ENCODE results near the gene IL1RL1. TPM values are rescaled to one million over a fixed set of nuclear protein-coding genes. Genes with fewer than 3 reads are reported as not detected.

IL1RL1 gene
- total RNA-seq, 2 experiments from 2014 or later: not detected

DNA sequence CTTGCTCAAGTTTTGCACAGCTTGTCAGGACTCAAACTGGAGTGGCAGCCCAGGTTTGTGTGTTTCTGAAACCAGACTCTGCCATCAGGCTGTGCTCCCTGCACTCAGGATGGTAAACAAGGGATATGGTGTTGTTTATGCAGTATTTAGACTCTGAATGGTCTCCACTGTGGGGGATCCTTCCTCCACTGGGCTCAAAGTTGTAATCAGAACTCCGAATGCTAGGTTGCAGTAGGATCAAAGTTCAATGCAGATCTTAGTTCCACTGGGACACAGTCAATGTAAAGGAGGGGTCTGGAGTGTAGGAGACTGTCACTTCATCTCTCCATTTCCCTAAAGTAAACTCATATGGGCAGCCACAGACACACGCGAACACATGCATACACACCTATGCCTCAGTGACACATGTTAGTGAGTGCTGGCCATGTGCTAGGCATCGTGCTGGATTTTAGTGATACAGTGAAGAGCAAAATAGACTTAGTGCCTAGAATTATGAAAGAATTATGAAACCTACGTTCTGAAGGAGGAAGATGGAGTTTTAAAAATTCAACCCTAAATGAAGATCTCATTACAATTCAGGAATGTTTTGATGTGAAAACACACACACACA is 50.4 kb downstream of the IL1RL1 start:
- no peaks in the 10 kb centered on the region for H3K27me3 ChIP-seq (ENCODE audit: control insufficient read depth in 1 of 2, insufficient read depth in 2 of 2, low read length in 2 of 2)
- no peaks in the 10 kb centered on the region for H3K27me3 Mint-ChIP-seq
- peaks cover 16% of the 10 kb centered on the region for H3K36me3 ChIP-seq (ENCODE audit: insufficient read depth, low read length)
- peaks cover 60% of the 10 kb centered on the region for H3K4me1 Mint-ChIP-seq (ENCODE audit: low read depth)
- H3K36me3 Mint-ChIP-seq (ENCODE audit: low read depth): peaks cover 44% of the 10 kb centered on the region
- no peak overlapping the region for H3K4me3 Mint-ChIP-seq
- intact Hi-C loops (cut with DNase I, micrococcal nuclease): no loop called here
- no peak overlapping the region for H3K4me3 ChIP-seq (ENCODE audit: low read length)
- H3K27ac ChIP-seq (ENCODE audit: low read depth in 1 of 2, low read length in 2 of 2): no peak overlapping the region
- DNase-seq: no peak
- TF ChIP-seq, protein P1, sequence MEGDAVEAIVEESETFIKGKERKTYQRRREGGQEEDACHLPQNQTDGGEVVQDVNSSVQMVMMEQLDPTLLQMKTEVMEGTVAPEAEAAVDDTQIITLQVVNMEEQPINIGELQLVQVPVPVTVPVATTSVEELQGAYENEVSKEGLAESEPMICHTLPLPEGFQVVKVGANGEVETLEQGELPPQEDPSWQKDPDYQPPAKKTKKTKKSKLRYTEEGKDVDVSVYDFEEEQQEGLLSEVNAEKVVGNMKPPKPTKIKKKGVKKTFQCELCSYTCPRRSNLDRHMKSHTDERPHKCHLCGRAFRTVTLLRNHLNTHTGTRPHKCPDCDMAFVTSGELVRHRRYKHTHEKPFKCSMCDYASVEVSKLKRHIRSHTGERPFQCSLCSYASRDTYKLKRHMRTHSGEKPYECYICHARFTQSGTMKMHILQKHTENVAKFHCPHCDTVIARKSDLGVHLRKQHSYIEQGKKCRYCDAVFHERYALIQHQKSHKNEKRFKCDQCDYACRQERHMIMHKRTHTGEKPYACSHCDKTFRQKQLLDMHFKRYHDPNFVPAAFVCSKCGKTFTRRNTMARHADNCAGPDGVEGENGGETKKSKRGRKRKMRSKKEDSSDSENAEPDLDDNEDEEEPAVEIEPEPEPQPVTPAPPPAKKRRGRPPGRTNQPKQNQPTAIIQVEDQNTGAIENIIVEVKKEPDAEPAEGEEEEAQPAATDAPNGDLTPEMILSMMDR (IDR thresholded peaks at IDR 0.05): no peak
- no peak for ATAC-seq (ENCODE audit: poor library complexity)
- H3K9me3 ChIP-seq (ENCODE audit: control insufficient read depth in 1 of 2, insufficient read depth in 1 of 2, low read length in 2 of 2): peaks cover 5 to 15% of the 10 kb centered on the region in 2 experiments
- ChIA-PET POLR2A (no interaction called here), CTCF (interaction anchor here (1.1 kb wide), 1 partner anchor 81 kb away, joined by 3 read pairs; no protein-coding TSS in a partner anchor)
- H3K9me3 Mint-ChIP-seq: peaks cover 5% of the 10 kb centered on the region
- H3K4me1 ChIP-seq (ENCODE audit: insufficient read depth, low read length): peaks cover 42% of the 10 kb centered on the region
- peak overlapping the region; percentile 40 for H3K27ac Mint-ChIP-seq

DNA sequence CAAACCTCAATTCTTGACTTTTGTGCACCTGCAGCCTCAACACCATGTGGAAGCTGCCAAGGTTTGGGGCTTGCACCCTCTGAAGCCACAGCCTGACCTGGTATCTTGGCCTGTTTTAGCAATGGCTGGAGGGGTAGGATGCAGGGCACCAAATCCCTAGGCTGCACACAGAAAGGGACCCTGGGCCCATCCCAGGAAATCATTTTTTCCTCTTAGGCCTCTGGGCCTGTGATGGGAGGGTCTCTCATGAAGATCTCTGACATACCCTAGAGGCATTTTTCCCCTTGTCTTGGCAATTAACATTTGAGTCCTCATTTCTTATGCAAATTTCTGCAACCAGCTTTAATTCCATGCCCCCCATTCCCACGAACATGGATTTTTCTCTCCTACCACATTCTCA is 54.4 kb downstream of the IL1RL1 start:
- Mint-ChIP-seq H3K9me3 (peaks cover 5% of the 10 kb centered on the region), H3K4me1 (ENCODE audit: low read depth) (peaks cover 60% of the 10 kb centered on the region), H3K36me3 (ENCODE audit: low read depth) (peaks cover 46% of the 10 kb centered on the region), H3K27ac (peak overlapping the region; percentile 83), H3K27me3 (no peaks in the 10 kb centered on the region), H3K4me3 (no peak overlapping the region)
- TF ChIP-seq, protein P1 (IDR thresholded peaks at IDR 0.05): no peak
- H3K9me3 ChIP-seq (ENCODE audit: control insufficient read depth in 1 of 2, insufficient read depth in 1 of 2, low read length in 2 of 2): peaks cover 5 to 15% of the 10 kb centered on the region in 2 experiments
- intact Hi-C loops (cut with DNase I, micrococcal nuclease): loop anchor here in 1 of 2 experiments (5.0 kb wide), 1 partner anchor 57 kb away; the partner anchor contains the start of gene IL18RAP
- H3K36me3 ChIP-seq (ENCODE audit: insufficient read depth, low read length): peaks cover 16% of the 10 kb centered on the region
- no peak for ATAC-seq (ENCODE audit: poor library complexity)
- no peak overlapping the region for H3K4me3 ChIP-seq (ENCODE audit: low read length)
- CTCF ChIA-PET: no interaction called here
- no peak overlapping the region for H3K27ac ChIP-seq (ENCODE audit: low read depth in 1 of 2, low read length in 2 of 2)
- no peak for DNase-seq
- POLR2A ChIA-PET: no interaction called here
- peaks cover 43% of the 10 kb centered on the region for H3K4me1 ChIP-seq (ENCODE audit: insufficient read depth, low read length)
- H3K27me3 ChIP-seq (ENCODE audit: control insufficient read depth in 1 of 2, insufficient read depth in 2 of 2, low read length in 2 of 2): no peaks in the 10 kb centered on the region

DNA sequence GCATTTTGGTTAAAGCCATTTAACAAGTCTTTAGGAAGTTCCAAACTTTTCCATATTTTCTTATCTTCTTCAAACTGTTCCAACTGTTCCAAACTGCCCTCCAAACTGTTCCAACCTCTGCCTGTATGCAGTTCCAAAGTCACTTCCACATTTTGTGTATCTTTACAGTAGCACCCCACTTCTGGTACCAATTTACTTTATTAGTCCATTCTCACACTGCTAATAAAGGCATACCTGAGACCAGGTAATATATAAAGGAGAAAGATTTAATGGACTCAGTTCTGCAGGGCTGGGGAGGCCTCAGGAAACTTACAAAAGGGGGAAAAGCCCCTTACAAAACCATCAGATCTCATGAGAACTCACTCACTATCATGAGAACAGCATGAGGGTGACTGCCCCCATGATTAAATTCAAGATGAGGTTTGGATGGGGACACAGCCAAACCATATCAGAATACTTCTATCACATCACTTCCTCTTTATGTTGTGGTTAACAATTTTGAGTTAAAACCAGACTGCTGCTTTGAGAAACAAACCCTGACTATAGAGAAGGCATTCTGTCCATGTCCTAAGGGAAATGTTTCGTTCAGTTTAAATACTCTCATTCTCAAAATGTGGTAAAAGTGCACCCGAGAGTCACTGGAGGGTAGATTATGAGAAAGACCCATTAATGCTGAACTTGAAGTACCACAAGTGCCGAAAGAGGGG is 55.2 kb downstream of the IL1RL1 start:
- peaks cover 16% of the 10 kb centered on the region for H3K36me3 ChIP-seq (ENCODE audit: insufficient read depth, low read length)
- H3K36me3 Mint-ChIP-seq (ENCODE audit: low read depth): peaks cover 46% of the 10 kb centered on the region
- peak overlapping the region; percentile 30 for H3K4me3 ChIP-seq (ENCODE audit: low read length)
- ATAC-seq (ENCODE audit: poor library complexity) (peak; percentile 26), DNase-seq (peak in 3 of 14 experiments; percentile 42 to 67 (median 59))
- peaks cover 5% of the 10 kb centered on the region for H3K9me3 Mint-ChIP-seq
- H3K27me3 ChIP-seq (ENCODE audit: control insufficient read depth in 1 of 2, insufficient read depth in 2 of 2, low read length in 2 of 2): no peaks in the 10 kb centered on the region
- TF ChIP-seq, protein P1 (IDR thresholded peaks at IDR 0.05): no peak
- intact Hi-C loops (cut with DNase I, micrococcal nuclease): loop anchor here (1.0 to 5.0 kb wide), 2 partner anchors 52 to 56 kb away; partner anchors contain the start of gene IL18RAP (in 1 of the 2)
- peak overlapping the region in 1 of 2 donors; percentile 52 for H3K27ac ChIP-seq (ENCODE audit: low read depth in 1 of 2, low read length in 2 of 2)
- H3K27me3 Mint-ChIP-seq: no peaks in the 10 kb centered on the region
- H3K4me3 Mint-ChIP-seq: peak overlapping the region; percentile 55
- H3K4me1 ChIP-seq (ENCODE audit: insufficient read depth, low read length): peaks cover 40% of the 10 kb centered on the region
- peak overlapping the region; percentile 83 for H3K27ac Mint-ChIP-seq
- peaks cover 53% of the 10 kb centered on the region for H3K4me1 Mint-ChIP-seq (ENCODE audit: low read depth)
- ChIA-PET CTCF (interaction anchor here (1.4 kb wide), 1 partner anchor 11 kb away, joined by 6 read pairs; the partner anchor contains the start of gene IL18R1), POLR2A (no interaction called here)
- H3K9me3 ChIP-seq (ENCODE audit: control insufficient read depth in 1 of 2, insufficient read depth in 1 of 2, low read length in 2 of 2): peaks cover 5 to 15% of the 10 kb centered on the region in 2 experiments

Measured in CD4-positive, alpha-beta T cell (primary cell).